HG03460 (cell line): ENCODE results near the gene C1QL2.

ENCODE experiments used
- ATAC-seq: cut with Tn5 transposase; IDR thresholded peaks from one replicate; pipeline ENCODE4 v1.9.1; 2021; ENCODE audit not compliant: unreplicated experiment

The C1QL2 gene

GRCh38 chr2:119144806-119145205, 13.7 kb downstream of the C1QL2 start:
- ATAC-seq: no peak

GRCh38 chr2:119142824-119143223, 15.7 kb downstream of the C1QL2 start:
- no peak for ATAC-seq

GRCh38 chr2:119137502-119137901, 21.0 kb downstream of the C1QL2 start:
- ATAC-seq: no peak

DNA sequence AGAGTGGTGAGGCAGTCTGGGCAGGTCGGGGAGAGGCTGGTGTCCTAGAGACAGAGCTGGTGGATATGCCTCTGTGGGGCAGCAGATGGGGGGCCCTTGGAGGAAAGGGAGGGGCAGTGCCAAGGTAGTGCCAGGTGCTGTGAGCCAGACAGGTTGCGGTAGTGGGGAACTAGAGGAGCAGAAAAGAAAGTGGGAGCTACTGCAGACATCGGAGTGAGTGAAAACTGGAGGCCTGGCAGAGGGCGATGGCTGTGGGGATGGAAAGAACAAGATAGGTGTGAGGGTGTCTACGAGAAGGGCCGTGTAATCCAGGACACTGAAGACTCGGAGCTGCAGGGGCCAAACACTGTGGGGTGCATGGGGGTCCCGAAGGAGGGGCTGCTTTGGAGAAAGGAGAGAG, 21.7 kb downstream of the C1QL2 start:
- ATAC-seq: no peak

- no peak for ATAC-seq
These were observed 22.5 kb downstream of the C1QL2 start for GRCh38 chr2:119136093-119136492.

DNA sequence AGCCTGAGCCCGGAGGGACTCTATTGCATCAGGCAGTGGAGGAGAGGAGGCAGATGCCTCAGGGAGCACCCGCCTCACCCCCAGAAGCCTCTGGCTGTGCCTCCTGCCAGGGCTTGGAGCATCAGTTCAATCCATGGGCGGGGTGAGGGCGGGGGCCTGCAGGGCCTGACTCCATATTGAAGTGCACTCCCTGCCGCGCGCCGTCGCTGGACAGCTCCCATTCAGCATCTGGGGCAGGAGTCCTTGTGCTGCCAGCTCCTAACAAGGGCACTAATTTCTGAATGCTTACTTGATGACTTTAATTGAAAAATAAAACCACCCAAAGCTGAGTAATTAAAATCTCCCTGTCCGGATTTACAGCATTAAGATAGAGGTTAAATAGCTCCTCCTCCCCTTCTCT, 23.8 kb downstream of the C1QL2 start:
- ATAC-seq: no peak

GRCh38 chr2:119126650-119127049, 31.9 kb downstream of the C1QL2 start:
- no peak for ATAC-seq

DNA sequence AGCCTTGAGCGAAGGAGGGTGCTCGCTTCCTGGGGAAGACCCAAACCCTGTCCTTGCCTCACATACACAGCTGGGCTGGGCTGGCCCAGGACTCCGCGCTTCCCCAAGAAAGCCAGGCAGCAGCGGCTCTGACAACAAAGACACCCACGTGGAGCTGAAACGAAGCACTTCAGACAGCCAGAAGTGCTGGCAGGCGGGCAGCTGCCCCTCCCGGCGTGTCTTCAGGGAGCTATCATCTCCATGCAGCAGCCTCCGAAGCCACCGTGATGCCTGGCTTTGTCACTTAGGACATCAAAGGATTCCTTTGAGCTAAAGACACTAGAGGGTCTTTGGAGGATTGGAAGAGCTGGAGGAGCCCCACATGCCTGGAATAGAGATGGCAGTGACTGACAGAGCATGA, 35.2 kb downstream of the C1QL2 start:
- no peak for ATAC-seq

DNA sequence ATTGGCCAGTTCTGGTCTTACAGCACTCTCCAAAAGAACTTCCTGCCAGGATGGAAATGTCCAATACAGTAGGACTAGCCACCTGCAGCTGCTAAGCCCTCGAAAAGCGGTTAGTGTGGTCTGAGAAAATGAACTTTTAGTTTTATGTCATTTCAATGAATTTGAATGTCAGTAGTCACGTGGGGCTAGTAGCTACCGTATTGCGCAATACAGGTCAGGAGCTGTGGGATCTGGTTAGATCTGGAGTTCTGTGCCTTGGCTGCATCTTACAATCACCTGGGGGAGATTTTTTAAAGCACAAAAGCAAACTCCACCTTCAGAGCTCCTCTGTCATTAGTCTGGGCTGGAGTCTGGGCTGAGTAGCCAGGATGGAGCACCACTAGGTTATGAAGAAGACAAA, 35.9 kb downstream of the C1QL2 start:
- ATAC-seq: no peak

DNA sequence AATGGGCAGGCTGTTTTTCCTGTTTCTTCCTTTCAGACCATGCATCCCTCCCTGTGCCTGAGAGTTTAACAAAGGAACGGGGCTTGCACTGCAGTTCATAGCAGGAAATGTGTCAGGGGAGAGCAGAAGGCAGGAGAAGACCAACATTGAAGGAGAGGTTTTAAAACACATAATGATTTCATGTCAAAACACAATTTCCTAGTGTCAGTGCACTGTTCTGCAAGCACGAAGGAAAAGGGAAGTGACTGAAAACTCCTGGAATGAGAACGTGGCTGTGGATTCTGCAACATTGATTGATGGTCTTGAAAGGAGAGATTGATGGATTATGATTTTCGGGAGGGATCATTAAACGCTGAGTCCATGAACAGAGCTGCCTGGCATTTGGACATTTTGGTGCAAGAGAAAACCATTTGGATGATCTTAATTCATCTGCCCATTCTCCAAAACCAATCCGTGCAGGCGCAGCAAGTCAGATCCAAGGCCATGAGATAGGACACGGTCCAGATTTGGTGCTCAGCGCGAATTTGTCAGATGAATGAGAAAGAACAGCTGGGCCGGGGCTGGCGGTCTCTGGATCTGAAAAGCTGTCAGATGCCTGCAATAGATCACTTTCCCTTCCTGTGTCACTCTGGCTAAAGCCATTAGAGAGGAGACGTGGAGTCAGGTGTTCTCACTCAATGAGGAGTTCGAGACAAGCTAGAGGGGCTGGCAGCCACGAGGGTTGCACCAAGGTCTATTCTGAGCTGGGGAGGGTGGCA, 38.4 kb downstream of the C1QL2 start:
- ATAC-seq: no peak

GRCh38 chr2:119119076-119119785, 39.3 kb downstream of the C1QL2 start:
- ATAC-seq: no peak

DNA sequence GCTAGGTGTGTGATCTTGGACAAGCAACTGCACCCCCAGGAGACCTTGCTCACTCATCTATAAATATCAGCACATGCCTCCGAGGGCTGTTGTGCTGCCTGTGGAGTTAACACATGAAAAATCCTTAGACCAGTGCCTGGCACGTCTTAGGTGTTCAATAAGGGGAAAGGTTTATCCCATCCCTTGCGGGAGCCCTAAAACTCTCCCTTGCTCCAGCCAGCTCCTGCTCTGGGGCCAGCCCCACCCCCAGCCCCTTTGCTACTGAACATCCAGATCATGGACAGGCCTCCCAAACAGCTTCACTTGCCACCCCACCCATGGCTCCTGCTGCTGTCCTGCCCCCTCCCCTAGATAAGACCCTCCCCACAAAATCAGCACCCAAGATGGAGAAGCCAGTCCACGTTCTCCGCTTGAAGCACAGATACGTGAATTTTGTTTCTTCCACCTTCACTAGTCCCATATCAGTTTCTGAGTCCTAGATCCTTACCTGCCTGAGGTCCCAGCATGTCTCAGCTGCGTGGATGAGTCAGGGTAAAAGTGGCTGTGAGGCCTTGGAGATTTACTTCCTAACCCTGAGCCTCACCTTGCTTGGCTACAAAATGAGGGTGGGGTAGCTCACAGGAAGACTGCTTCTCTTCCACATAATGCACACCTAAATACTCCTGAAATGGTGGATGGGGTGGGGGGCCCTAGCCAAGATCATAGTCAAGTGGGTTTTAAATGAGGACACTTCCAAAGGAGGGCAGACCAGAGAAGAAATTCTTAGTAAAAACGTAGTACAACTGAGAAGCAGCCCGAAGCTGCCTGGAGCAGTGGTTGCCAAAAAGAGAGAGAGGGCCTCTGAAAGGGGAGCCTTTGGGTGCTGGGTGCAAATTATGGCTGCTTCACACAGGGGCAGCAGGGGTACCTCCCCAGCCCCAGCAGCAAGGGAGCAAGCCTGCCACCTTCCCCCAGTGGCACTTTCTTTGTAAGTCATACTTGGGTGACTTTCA, 40.4 kb downstream of the C1QL2 start:
- ATAC-seq: no peak

DNA sequence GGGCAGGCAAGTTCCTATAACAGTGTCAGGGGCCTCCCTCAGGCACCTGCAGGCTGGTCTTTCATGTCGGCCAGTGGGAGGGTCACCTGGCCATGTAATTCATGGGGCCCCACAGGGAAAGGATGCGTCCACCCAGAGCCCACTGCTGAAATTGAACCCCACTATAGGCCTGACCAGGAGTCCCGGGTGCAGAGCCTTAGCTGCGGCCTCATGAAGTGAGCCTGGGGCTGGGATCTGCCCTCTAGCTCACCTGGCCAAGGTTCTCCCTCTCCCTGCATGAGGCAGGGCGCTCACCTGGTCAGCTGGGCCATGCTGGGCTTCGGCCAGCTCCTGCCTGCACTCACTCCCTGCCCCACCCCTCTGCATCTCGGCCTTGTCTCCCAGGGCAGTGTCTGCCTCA, 41.1 kb downstream of the C1QL2 start:
- ATAC-seq: no peak

GRCh38 chr2:119116411-119117295, 41.9 kb downstream of the C1QL2 start:
- ATAC-seq: no peak

DNA sequence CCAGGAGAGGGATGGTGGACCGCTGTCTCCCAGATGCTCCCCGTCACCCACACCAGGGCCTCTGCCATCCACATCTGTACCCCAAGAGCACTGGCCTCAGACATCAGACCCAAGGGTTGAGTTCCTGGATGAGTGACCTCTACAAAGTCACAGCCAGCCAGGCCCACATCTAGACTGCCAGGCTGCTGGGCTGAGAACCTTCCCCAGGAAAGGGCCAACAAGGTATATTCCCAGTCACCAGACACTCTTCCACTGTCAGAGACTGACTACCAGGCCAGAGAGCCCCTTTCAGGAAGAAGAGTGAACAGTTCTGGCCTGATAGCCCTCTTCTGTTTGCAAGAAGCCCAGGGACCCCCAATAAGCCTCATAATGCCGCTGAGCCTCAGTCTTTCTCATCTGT, 44.3 kb downstream of the C1QL2 start:
- ATAC-seq: no peak

- ATAC-seq: no peak
These were observed 45.1 kb downstream of the C1QL2 start for GRCh38 chr2:119113489-119113770.

DNA sequence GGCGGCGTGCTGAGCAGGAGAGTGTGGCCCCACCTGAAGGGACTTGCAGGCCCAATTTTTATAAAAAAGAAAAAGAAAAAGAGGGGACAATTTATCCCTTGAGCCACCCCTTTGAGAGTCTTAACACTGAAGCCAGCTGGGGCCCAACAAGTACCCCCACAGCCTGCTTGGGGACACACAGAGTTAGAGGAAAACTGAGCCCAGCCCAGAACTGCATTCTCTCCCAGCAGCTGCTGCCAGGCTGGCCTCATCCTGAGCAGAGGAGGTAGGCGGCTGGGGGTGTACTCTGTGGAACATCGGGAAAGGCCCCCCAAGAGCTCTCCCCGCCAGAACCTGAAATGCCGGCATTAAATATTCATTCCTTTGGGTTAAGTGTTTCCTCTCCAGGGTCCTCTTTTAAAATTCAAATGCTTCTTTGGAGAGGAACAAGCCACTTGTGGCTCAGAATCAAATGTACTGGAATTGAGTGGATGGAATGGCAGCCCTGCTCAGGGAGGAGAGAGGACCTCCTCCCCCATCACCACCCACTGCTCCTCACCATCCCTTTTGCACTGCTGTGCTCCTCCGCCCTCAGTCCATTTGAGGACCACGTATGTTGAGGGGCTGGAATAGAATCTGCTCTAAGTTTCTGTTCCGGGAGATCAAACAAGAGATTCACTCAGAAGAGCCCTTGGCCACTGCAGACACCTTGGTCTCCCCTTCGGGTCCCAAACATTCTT, 45.6 kb downstream of the C1QL2 start:
- ATAC-seq: no peak

- ATAC-seq: no peak
These were observed 46.3 kb downstream of the C1QL2 start for GRCh38 chr2:119112230-119112629.

GRCh38 chr2:119111115-119111975, 47.2 kb downstream of the C1QL2 start:
- ATAC-seq: no peak
